HepG2 (cell line): ENCODE measurements around the gene CACNA1D.

Source experiments
- PRDM4 ChIP-seq: sonication (generic); formaldehyde crosslinking; IDR thresholded peaks from 2 replicates; pipeline ENCODE4 v1.9.0; 2021; ENCODE audit warnings: missing genetic modification reagents, borderline replicate concordance
- SMC3 ChIP-seq: IDR thresholded peaks from 2 replicates; pipeline ENCODE4 v1.6.1; 2011; ENCODE audit warnings: low read length, improper control_type of control experiment

GRCh38 chr3:53733446-53733845, 239.0 kb downstream of the CACNA1D start:
- no peak for TF ChIP-seq PRDM4 (CRISPR knock-in tag)
- TF ChIP-seq SMC3, result no peak
